Heart right ventricle (tissue), 16 donors: ENCODE results near the gene PXT1. TPM values are rescaled to one million over a fixed set of nuclear protein-coding genes. Genes with fewer than 3 reads are reported as not detected.
"Not testable (repeated sequence)": the region's sequence is repeated elsewhere in the genome, so short reads cannot be mapped to it uniquely, and the experiment has no call there.

ENCODE experiments used
- ATAC-seq, 8 donors: fragments of 200-7000 bp; cut with Tn5 transposase; one replicate each; pipeline ENCODE4 v1.9.1; 2020; ENCODE audit warnings: mild to moderate bottlenecking in 8 of 8, moderate library complexity in 8 of 8, moderate number of reproducible peaks in 1 of 8
- DNase-seq, 2 donors: peaks; one replicate each; pipeline ENCODE4 v3.0.0-alpha.2; 2020
- H3K27ac ChIP-seq, 10 donors: fragments of 200-600 bp; sonication (generic) in 2 of 10; one replicate each; pipeline versions ENCODE4 v1.5.0 to v1.8.0; 2020 to 2022; ENCODE audit warnings: mild to moderate bottlenecking in 3 of 10
- H3K27me3 ChIP-seq, 7 donors: fragments of 200-600 bp; one replicate each; pipeline ENCODE4 v1.8.0; 2021 to 2022; ENCODE audit warnings: mild to moderate bottlenecking in 2 of 7
- H3K36me3 ChIP-seq, 9 donors: fragments of 200-600 bp; sonication (generic) in 1 of 9; one replicate each; pipeline versions ENCODE4 v1.5.0 to v1.8.0; 2020 to 2022; ENCODE audit warnings: mild to moderate bottlenecking in 2 of 9
- H3K4me1 ChIP-seq, 9 donors: fragments of 200-600 bp; sonication (generic) in 1 of 9; one replicate each; pipeline versions ENCODE4 v1.5.0 to v1.8.0; 2020 to 2022; ENCODE audit warnings: mild to moderate bottlenecking in 4 of 9
- H3K4me3 ChIP-seq, 10 donors: fragments of 200-600 bp; sonication (generic) in 2 of 10; one replicate each; pipeline versions ENCODE4 v1.5.0 to v1.8.0; 2020 to 2022; ENCODE audit warnings: mild to moderate bottlenecking in 7 of 10, moderate library complexity in 2 of 10
- H3K9me3 ChIP-seq, 11 donors: fragments of 200-600 bp in 10 of 11; sonication (generic) in 2 of 11; one replicate each; pipeline versions ENCODE4 v1.5.0 to v1.8.0; 2013 to 2022; ENCODE audit warnings: mild to moderate bottlenecking in 2 of 11, control low read depth in 1 of 11, moderate library complexity in 1 of 11
- CTCF ChIP-seq, 9 donors: fragments of 200-600 bp; sonication (generic) in 2 of 9; IDR thresholded peaks; one replicate each; pipeline versions ENCODE4 v1.5.0 to v1.8.0; 2021 to 2022; ENCODE audit warnings: antibody characterized with exemption in 9 of 9, mild to moderate bottlenecking in 5 of 9, moderate library complexity in 1 of 9
- WGBS, 2 donors: extraction: QIAGEN DNeasy Blood & Tissue Kit; methylation state at CpG; one replicate each; pipeline ENCODE4 v1.1.7; 2013; ENCODE audit warnings: inconsistent platforms in 1 of 2; 5-methylcytosine and 5-hydroxymethylcytosine counted together
- intact Hi-C, 10 donors: fragments of 100-400 bp; cut with DNase I; formaldehyde crosslinking; loops; one replicate each; pipeline versions ENCODE4 v1.11.1 to v1.14.2; 2022
- polyA plus RNA-seq, 2 donors: library from polyadenylated mRNA; stranded (reverse); fragments of 200-250 nt; gene quantifications; one replicate each; pipeline ENCODE4 v1.2.3, GENCODE V29; 2013
- total RNA-seq, 10 donors: library from RNA; stranded (reverse); fragmentation: NEBNext Ultra II Directional in 3 of 10; extraction: Animal tissue kit (Norgen Biotek cat#: 25700) in 3 of 10; gene quantifications; one replicate each; pipeline versions ENCODE4 v1.2.1 to v1.2.4, GENCODE V29; 2021 to 2023
- donor health status: Arrhythmogenic right ventricular cardiomyopathy.
- donor health status: ischemic (EF 13 %, LVEDD 7.1; RV severe dilation, severe dysfunction).
- donor health status: healthy with polysubstance abuse.
- donor health status: DM: no; HTN: yes; CAD: no.
- donor health status: DM: no; HTN: no; CAD: no.
- donor health status: ischemic (EF 25% LVEDD 6.9; RV normal size, moderate dysfunction).
- donor health status: ischemic (EF 25% LVEDD 5.7; RV mildly dilated, moderate dysfunction).
- donor health status: healthy.
- donor health status: DM: yes; HTN: yes; CAD: no.
- donor health status: Ischemic cardiomyopathy.
- donor health status: ischemic (EF 35%, LVEDD 5.7; RV mildly dilated, moderate dysfunction).
- donor health status: nonischemic (EF 11% LVEDD 7.7; RV severe dilation, severe dysfunction).
- donor health status: DM: yes; HTN: yes; CAD: no.
- donor health status: PGD.
- donor health status: ischemic (EF 29% LVEDD 5.4; RV normal size, mild dysfunction).
- donor health status: nonischemic (EF 23%, LVEDD 6.1; RV moderate dilation, normal function).

The PXT1 gene
- total and polyA plus RNA-seq, 12 donors = 0.15 to 0.34 (median 0.23) TPM; not detected in 5

- peaks cover 2 to 31% (median 26%) of the 10 kb centered on the region in 9 donors for H3K4me1 ChIP-seq
- H3K27ac ChIP-seq = no peak overlapping the region
- no peak for DNase-seq
- H3K4me3 ChIP-seq = no peak overlapping the region
- H3K9me3 ChIP-seq = no peaks in the 10 kb centered on the region
- intact Hi-C loops = no loop called here
- no peaks in the 10 kb centered on the region for H3K27me3 ChIP-seq
- H3K36me3 ChIP-seq = peaks cover 0 to 8% (median 0%) of the 10 kb centered on the region in 9 donors
- ATAC-seq = no peak
- no peak for TF ChIP-seq CTCF (IDR thresholded peaks at IDR 0.05)
These were observed 16.8 kb upstream of the PXT1 start for GRCh38 chr6:36459501-36459900.

GRCh38 chr6:36455486-36456027 lies 12.9 kb upstream of the PXT1 start:
- TF ChIP-seq CTCF (IDR thresholded peaks at IDR 0.05) = no peak
- WGBS, 2 donors = 90 to 94% methylated on average over 3 of the region's 3 CpGs
- intact Hi-C loops = no loop called here

GRCh38 chr6:36452897-36453296 lies 10.2 kb upstream of the PXT1 start:
- ATAC-seq, H3K27me3 ChIP-seq, H3K27ac ChIP-seq, intact Hi-C loops, H3K4me3 ChIP-seq, DNase-seq: not testable (repeated sequence)
- 96 to 99% methylated on average over 8 of the region's 8 CpGs for WGBS, 2 donors
- Histone ChIP-seq H3K9me3 (peaks cover 0 to 12% (median 0%) of the 10 kb centered on the region in 11 donors), H3K36me3 (peaks cover 0 to 54% (median 9%) of the 10 kb centered on the region in 9 donors), H3K4me1 (peaks cover 0 to 17% (median 0%) of the 10 kb centered on the region in 9 donors)

More at GRCh38 chr6:36455486-36456027, 12.9 kb upstream of the PXT1 start:
- Histone ChIP-seq H3K9me3 (no peaks in the 10 kb centered on the region), H3K27me3 (no peaks in the 10 kb centered on the region), H3K4me1 (peaks cover 0 to 19% (median 8%) of the 10 kb centered on the region in 9 donors), H3K36me3 (peaks cover 0 to 41% (median 5%) of the 10 kb centered on the region in 9 donors), H3K4me3 (no peak overlapping the region), H3K27ac (no peak overlapping the region)
- no peak for ATAC-seq
- no peak for DNase-seq

GRCh38 chr6:36449173-36449572 lies 6.5 kb upstream of the PXT1 start:
- peaks cover 0 to 45% (median 9%) of the 10 kb centered on the region in 9 donors for H3K36me3 ChIP-seq
- H3K9me3 ChIP-seq = peaks cover 0 to 12% (median 0%) of the 10 kb centered on the region in 11 donors
- H3K4me3 ChIP-seq, DNase-seq, H3K27ac ChIP-seq, ATAC-seq, H3K27me3 ChIP-seq: not testable (repeated sequence)
- intact Hi-C loops = loop anchor here in 3 of 10 donors (10.0 kb wide), 2 partner anchors 96 to 146 kb away; partner anchors contain the start of genes SRSF3 (in 2 of the 3) and STK38 (in 1 of the 3)
- H3K4me1 ChIP-seq = peaks cover 7 to 30% (median 21%) of the 10 kb centered on the region in 9 donors
- WGBS, 2 donors = 98 to 100% methylated on average over 10 of the region's 10 CpGs

- Histone ChIP-seq H3K4me1 (peaks cover 8 to 50% (median 44%) of the 10 kb centered on the region in 9 donors), H3K4me3 (no peak overlapping the region), H3K36me3 (peaks cover 0 to 17% (median 4%) of the 10 kb centered on the region in 9 donors), H3K27ac (peak overlapping the region in 3 of 10 donors; percentile 99 to 100 (median 99)), H3K9me3 (peaks cover 0 to 12% (median 0%) of the 10 kb centered on the region in 11 donors), H3K27me3 (no peaks in the 10 kb centered on the region)
- no peak for DNase-seq
- intact Hi-C loops = loop anchor here in 3 of 10 donors (10.0 kb wide), 2 partner anchors 99 to 149 kb away; partner anchors contain the start of genes SRSF3 (in 2 of the 3) and STK38 (in 1 of the 3)
- no peak for ATAC-seq
- no peak for TF ChIP-seq CTCF (IDR thresholded peaks at IDR 0.05)
These were observed 3.0 kb upstream of the PXT1 start for GRCh38 chr6:36445621-36446020.
